HCT116 (cell line): ENCODE results near the gene SPTB. TPM values are rescaled to one million over a fixed set of nuclear protein-coding genes. Genes with fewer than 3 reads are reported as not detected.

Experiments
- ATAC-seq: fragments of 200-7000 bp; cut with Tn5 transposase; 2 replicates; pipeline ENCODE4 v1.9.1; 2020; ENCODE audit warnings: mild to moderate bottlenecking, moderate library complexity
- BruUV-seq: library from RNA; stranded (reverse); fragments of 400-500 nt; replicated peaks from 2 replicates; lab custom pipeline; 2021; lab: Mats Ljungman, UMichigan
- CTCF ChIA-PET: fragments of 300-600 bp; sonication (Branson Sonifier 250); formaldehyde crosslinking; loops from one replicate; lab custom pipeline; 2021; ENCODE audit warnings: antibody characterized with exemption; lab: Charles Lee
- POLR2A ChIA-PET: fragments of 300-600, 350-600 bp; sonication (Branson Sonifier 250); formaldehyde crosslinking; loops from one replicate; lab custom pipeline; 2021; ENCODE audit warnings: antibody characterized with exemption; lab: Charles Lee
- RAD21 ChIA-PET, 2 experiments: fragments of 300-600 bp; sonication (Branson Sonifier 250); formaldehyde crosslinking; loops; one replicate each; lab custom pipeline; 2023; ENCODE audit warnings: low total read pairs in 2 of 2; ENCODE audit not compliant: uncharacterized antibody in 2 of 2, unreplicated experiment in 2 of 2, low non-redundant PET in 1 of 2; lab: Charles Lee
- DNase-seq: peaks from one replicate; pipeline ENCODE4 v3.0.0-alpha.2; 2010; ENCODE audit warnings: low read depth, low spot score
- H2AFZ ChIP-seq: fragments of 200-600 bp; shearing (Covaris generic), sonication (generic); 2 replicates; pipeline ENCODE4 v1.6.1; 2017; ENCODE audit warnings: low read depth, mixed run types, mixed read lengths, antibody characterized with exemption, low read length; ENCODE audit not compliant: poor library complexity, severe bottlenecking
- H3K27ac ChIP-seq: 2 replicates; pipeline ENCODE4 v1.5.1; 2012; ENCODE audit warnings: low read depth, low read length
- H3K27me3 ChIP-seq: fragments of 200-600 bp; sonication (generic); 2 replicates; pipeline ENCODE4 v1.6.1; 2016; ENCODE audit warnings: mixed run types, low read length, mixed read lengths; ENCODE audit not compliant: insufficient read depth
- H3K36me3 ChIP-seq, 2 experiments: fragments of 200-500 bp in 1 of 2; fragments of 200-600 bp in 1 of 2; sonication (Bioruptor generic) in 1 of 2; sonication (generic) in 1 of 2; 2 replicates each; pipeline versions ENCODE4 v1.5.1 to v1.6.1; 2014 to 2016; ENCODE audit warnings: low read length in 2 of 2, inconsistent platforms in 1 of 2, mixed read lengths in 1 of 2, mixed run types in 1 of 2; ENCODE audit not compliant: insufficient read depth in 2 of 2, control insufficient read depth in 1 of 2
- H3K4me1 ChIP-seq, 2 experiments: fragments of 200-600 bp in 1 of 2; sonication (generic) in 1 of 2; 2 replicates each; pipeline versions ENCODE4 v1.5.1 to v1.6.1; 2012 to 2017; ENCODE audit warnings: low read length in 2 of 2, inconsistent platforms in 1 of 2, mild to moderate bottlenecking in 1 of 2, mixed read lengths in 1 of 2, mixed run types in 1 of 2, moderate library complexity in 1 of 2; ENCODE audit not compliant: insufficient read depth in 2 of 2, control insufficient read depth in 1 of 2
- H3K4me2 ChIP-seq: fragments of 200-600 bp; sonication (generic); 2 replicates; pipeline ENCODE4 v1.6.1; 2017; ENCODE audit warnings: mixed run types, low read length, mixed read lengths
- H3K4me3 ChIP-seq, 2 experiments: fragments of 200-600 bp in 1 of 2; sonication (generic) in 1 of 2; replicated peaks in 1 of 2; 2 replicates each; pipeline ENCODE4 v1.5.1; 2011 to 2016; ENCODE audit warnings: low read length in 2 of 2, control low read depth in 1 of 2, low read depth in 1 of 2, mild to moderate bottlenecking in 1 of 2, mixed read lengths in 1 of 2, mixed run types in 1 of 2
- H3K79me2 ChIP-seq: fragments of 200-600 bp; sonication (generic); 2 replicates; pipeline ENCODE4 v1.6.1; 2017; ENCODE audit warnings: mild to moderate bottlenecking, mixed run types, low read length, moderate library complexity, mixed read lengths; ENCODE audit not compliant: insufficient read depth
- H3K9ac ChIP-seq: fragments of 200-600 bp; sonication (generic); 2 replicates; pipeline ENCODE4 v1.6.1; 2016; ENCODE audit warnings: low read length, mixed read lengths
- H3K9me2 ChIP-seq: fragments of 200-600 bp; sonication (generic), shearing (Covaris generic); 2 replicates; pipeline ENCODE4 v1.6.1; 2017; ENCODE audit warnings: mixed run types, mild to moderate bottlenecking, moderate library complexity; ENCODE audit not compliant: insufficient read depth
- H3K9me3 ChIP-seq, 2 experiments: fragments of 200-500 bp in 1 of 2; fragments of 200-600 bp in 1 of 2; sonication (Bioruptor generic) in 1 of 2; sonication (generic) in 1 of 2; 2 replicates each; pipeline ENCODE4 v1.6.1; 2014 to 2017; ENCODE audit warnings: low read length in 2 of 2, mixed read lengths in 2 of 2, inconsistent platforms in 1 of 2, low read depth in 1 of 2, mild to moderate bottlenecking in 1 of 2, mixed run types in 1 of 2, moderate library complexity in 1 of 2; ENCODE audit not compliant: control insufficient read depth in 1 of 2, insufficient read depth in 1 of 2
- H4K20me1 ChIP-seq: fragments of 200-600 bp; sonication (generic), shearing (Covaris generic); 2 replicates; pipeline ENCODE4 v1.6.1; 2017; ENCODE audit warnings: mixed run types, mild to moderate bottlenecking, moderate library complexity; ENCODE audit not compliant: insufficient read depth
- CEBPB ChIP-seq: IDR thresholded peaks from 2 replicates; pipeline ENCODE4 v1.6.1; 2012; ENCODE audit warnings: low read depth
- EGR1 ChIP-seq: IDR thresholded peaks from 2 replicates; pipeline ENCODE4 v1.6.1; 2012; ENCODE audit warnings: low read depth
- ELF1 ChIP-seq: IDR thresholded peaks from 2 replicates; pipeline ENCODE4 v1.6.1; 2012; ENCODE audit warnings: low read depth, borderline replicate concordance
- FOSL1 ChIP-seq: IDR thresholded peaks from 2 replicates; pipeline ENCODE4 v1.6.1; 2012; ENCODE audit warnings: low read depth
- JUND ChIP-seq: IDR thresholded peaks from 2 replicates; pipeline ENCODE4 v1.6.1; 2012
- POLR2A ChIP-seq: IDR thresholded peaks from 2 replicates; pipeline ENCODE4 v1.7.0; 2011; ENCODE audit warnings: borderline replicate concordance; ENCODE audit not compliant: insufficient read depth, insufficient read length; ENCODE audit errors: extremely low read depth
- POLR2AphosphoS5 ChIP-seq: IDR thresholded peaks from 2 replicates; pipeline ENCODE4 v1.6.1; 2011; ENCODE audit warnings: mild to moderate bottlenecking, low read depth, low read length, moderate library complexity
- RAD21 ChIP-seq: IDR thresholded peaks from 2 replicates; pipeline ENCODE4 v1.6.1; 2012; ENCODE audit warnings: low read depth, mild to moderate bottlenecking
- SIN3A ChIP-seq: IDR thresholded peaks from 2 replicates; pipeline ENCODE4 v1.6.1; 2012; ENCODE audit warnings: low read depth
- SP1 ChIP-seq: IDR thresholded peaks from 2 replicates; pipeline ENCODE4 v1.6.1; 2012; ENCODE audit warnings: low read depth
- TCF7L2 ChIP-seq: IDR thresholded peaks from 2 replicates; pipeline ENCODE4 v1.7.0; 2011; ENCODE audit warnings: borderline replicate concordance, inconsistent platforms; ENCODE audit not compliant: insufficient read depth, insufficient read length; ENCODE audit errors: extremely low read depth
- YY1 ChIP-seq: IDR thresholded peaks from 2 replicates; pipeline ENCODE4 v1.6.1; 2011; ENCODE audit warnings: low read length, low read depth, moderate library complexity, mild to moderate bottlenecking; ENCODE audit not compliant: insufficient replicate concordance; ENCODE audit errors: extremely low read depth
- ZFX ChIP-seq: fragments of 450-650 bp; IDR thresholded peaks from 2 replicates; pipeline ENCODE4 v1.6.1; 2017
- ZNF274 ChIP-seq: fragments of 200-500 bp; sonication (Bioruptor generic); IDR thresholded peaks from 2 replicates; pipeline ENCODE4 v1.6.1; 2014; ENCODE audit warnings: mild to moderate bottlenecking, low read depth, low read length, inconsistent platforms
- intact Hi-C: fragments of 100-400 bp; cut with micrococcal nuclease; formaldehyde crosslinking; loops from 2 replicates; pipeline ENCODE4 v1.10.0; 2022
- total RNA-seq: library from RNA; stranded (reverse); gene quantifications from one replicate; pipeline ENCODE4 v1.2.1, GENCODE V29; 2021; ENCODE audit not compliant: unreplicated experiment
- TF ChIP-seq, protein P1 (sequence below): IDR thresholded peaks from 2 replicates; pipeline ENCODE4 v1.6.1; 2012
- TF ChIP-seq, protein P2 (sequence below): IDR thresholded peaks from 2 replicates; pipeline ENCODE4 v1.6.1; 2012
- TF ChIP-seq, protein P3 (sequence below), 3 experiments: fragments of 200-600 bp in 1 of 3; sonication (generic) in 1 of 3; IDR thresholded peaks in 2 of 3; conservative IDR thresholded peaks in 1 of 3; 2 replicates each; pipeline ENCODE4 v1.5.1; 2012 to 2017; ENCODE audit warnings: low read depth in 2 of 3, low read length in 2 of 3, antibody characterized with exemption in 1 of 3, borderline replicate concordance in 1 of 3, control low read depth in 1 of 3, mild to moderate bottlenecking in 1 of 3, mixed read lengths in 1 of 3, mixed run types in 1 of 3, moderate library complexity in 1 of 3; ENCODE audit not compliant: insufficient read depth in 1 of 3
- TF ChIP-seq, protein P4 (sequence below): IDR thresholded peaks from 2 replicates; pipeline ENCODE4 v1.6.1; 2011; ENCODE audit warnings: mild to moderate bottlenecking, low read length, moderate library complexity; ENCODE audit not compliant: insufficient replicate concordance; ENCODE audit errors: extremely low read depth

The SPTB gene
- total RNA-seq, 1 experiment from 2014 or later, result 4.2 TPM

DNA sequence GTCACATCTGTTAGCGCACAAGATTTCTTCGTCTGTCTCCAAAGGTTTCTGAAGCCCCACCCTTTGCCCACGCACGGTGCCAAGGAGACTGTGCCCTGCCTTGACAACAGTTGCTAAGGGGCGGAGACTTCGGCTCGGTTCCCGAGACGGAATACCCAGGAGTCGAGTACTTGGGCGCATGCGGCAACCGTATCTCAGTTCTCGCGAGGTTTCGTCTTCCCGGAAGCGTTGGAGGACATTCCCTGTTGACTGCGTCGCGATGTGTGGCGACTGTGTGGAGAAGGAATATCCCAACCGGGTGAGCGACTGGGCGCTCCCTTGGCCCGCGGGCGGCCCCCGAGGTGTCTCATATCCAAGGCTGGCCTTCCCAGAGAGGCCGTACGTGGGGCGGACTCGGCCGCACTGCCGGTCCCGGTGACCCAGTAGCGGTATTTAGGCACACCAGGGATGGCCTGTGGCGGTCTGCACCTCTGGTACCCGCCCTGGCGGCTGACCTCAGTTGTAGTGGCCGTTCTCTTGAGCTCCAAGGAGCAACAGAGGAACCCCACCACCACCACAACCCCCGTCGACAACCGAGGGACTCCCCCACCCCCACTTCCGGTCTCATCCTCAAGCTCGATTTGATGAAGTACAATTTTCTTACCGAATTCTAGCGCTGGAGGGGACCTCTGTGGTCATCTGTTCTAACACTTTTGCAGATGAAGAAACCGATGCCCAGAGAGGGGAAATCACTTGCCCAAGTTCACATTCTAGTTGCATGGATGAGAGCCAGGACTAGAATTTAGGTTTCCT is 34.7 kb upstream of the SPTB start, which contains the start of gene CHURC1:
CHURC1 (plus strand) TSS at position 219 of the 792 bp plus-strand sequence; CDS start at position 260, 41 bp downstream.
- peak within 1 kb of the TSS; percentile 98 for H2AFZ ChIP-seq
- no peaks in the 10 kb centered on the region for H3K9me2 ChIP-seq
- POLR2A ChIA-PET, result interaction anchor here (0.7 to 1.6 kb wide), 3 partner anchors 9 to 22 kb away, joined by 3 to 5 read pairs (median 4); no protein-coding TSS in a partner anchor
- no peaks in the 10 kb centered on the region for H3K27me3 ChIP-seq
- RAD21 ChIA-PET, result no interaction called here
- H3K4me2 ChIP-seq, result peak within 1 kb of the TSS; percentile 96
- no peaks in the 10 kb centered on the region for H3K9me3 ChIP-seq
- peak within 1 kb of the TSS; percentile 79 for H3K27ac ChIP-seq
- intact Hi-C loops, result loop anchor here (5.0 kb wide), 2 partner anchors 112 to 242 kb away; no protein-coding TSS in a partner anchor
- H3K4me1 ChIP-seq, result peaks cover 8 to 16% of the 10 kb centered on the region in 2 experiments; a peak in 3 of 4 replicates
- H3K4me3 ChIP-seq, result peak within 1 kb of the TSS; percentile 81 to 97
- BruUV-seq, result no TSS peak
- ATAC-seq (peak; percentile 98), DNase-seq (peak; percentile 98)
- CTCF ChIA-PET, result interaction anchor here (0.6 kb wide), 1 partner anchor 150 kb away, joined by 3 read pairs; no protein-coding TSS in a partner anchor
- peak within 1 kb of the TSS; percentile 93 for H3K9ac ChIP-seq
- H4K20me1 ChIP-seq, result no peaks in the 10 kb centered on the region
- H3K79me2 ChIP-seq, result peaks cover 51% of the 10 kb centered on the region
- H3K36me3 ChIP-seq, result no peaks in the 10 kb centered on the region
- TF ChIP-seq ZFX, result peak; percentile 60
- TF ChIP-seq RAD21, result no peak
- TF ChIP-seq SP1, result peak; percentile 45; the same call in 1 of the 2 replicates
- no peak for TF ChIP-seq CEBPB
- TF ChIP-seq ELF1, result peak; percentile 92
- peak; percentile 61; the same call in 1 of the 2 replicates for TF ChIP-seq SIN3A
- TF ChIP-seq, protein P1, sequence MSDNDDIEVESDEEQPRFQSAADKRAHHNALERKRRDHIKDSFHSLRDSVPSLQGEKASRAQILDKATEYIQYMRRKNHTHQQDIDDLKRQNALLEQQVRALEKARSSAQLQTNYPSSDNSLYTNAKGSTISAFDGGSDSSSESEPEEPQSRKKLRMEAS, result peak; percentile 53; the same call in 1 of the 2 replicates
- no peak for TF ChIP-seq ZNF274
- TF ChIP-seq, protein P2, sequence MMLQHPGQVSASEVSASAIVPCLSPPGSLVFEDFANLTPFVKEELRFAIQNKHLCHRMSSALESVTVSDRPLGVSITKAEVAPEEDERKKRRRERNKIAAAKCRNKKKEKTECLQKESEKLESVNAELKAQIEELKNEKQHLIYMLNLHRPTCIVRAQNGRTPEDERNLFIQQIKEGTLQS, result no peak
- TF ChIP-seq, protein P3, sequence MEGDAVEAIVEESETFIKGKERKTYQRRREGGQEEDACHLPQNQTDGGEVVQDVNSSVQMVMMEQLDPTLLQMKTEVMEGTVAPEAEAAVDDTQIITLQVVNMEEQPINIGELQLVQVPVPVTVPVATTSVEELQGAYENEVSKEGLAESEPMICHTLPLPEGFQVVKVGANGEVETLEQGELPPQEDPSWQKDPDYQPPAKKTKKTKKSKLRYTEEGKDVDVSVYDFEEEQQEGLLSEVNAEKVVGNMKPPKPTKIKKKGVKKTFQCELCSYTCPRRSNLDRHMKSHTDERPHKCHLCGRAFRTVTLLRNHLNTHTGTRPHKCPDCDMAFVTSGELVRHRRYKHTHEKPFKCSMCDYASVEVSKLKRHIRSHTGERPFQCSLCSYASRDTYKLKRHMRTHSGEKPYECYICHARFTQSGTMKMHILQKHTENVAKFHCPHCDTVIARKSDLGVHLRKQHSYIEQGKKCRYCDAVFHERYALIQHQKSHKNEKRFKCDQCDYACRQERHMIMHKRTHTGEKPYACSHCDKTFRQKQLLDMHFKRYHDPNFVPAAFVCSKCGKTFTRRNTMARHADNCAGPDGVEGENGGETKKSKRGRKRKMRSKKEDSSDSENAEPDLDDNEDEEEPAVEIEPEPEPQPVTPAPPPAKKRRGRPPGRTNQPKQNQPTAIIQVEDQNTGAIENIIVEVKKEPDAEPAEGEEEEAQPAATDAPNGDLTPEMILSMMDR (IDR thresholded peaks at IDR 0.05 in 2 of 3, conservative IDR thresholded peaks at IDR 0.05 in 1 of 3; ENCODE audit: borderline replicate concordance in 1 of 3, insufficient read depth in 1 of 3, low read depth in 2 of 3, low read length in 2 of 3), result no peak
- peak; percentile 71 for TF ChIP-seq POLR2A
- no peak for TF ChIP-seq JUND
- TF ChIP-seq FOSL1, result no peak
- TF ChIP-seq POLR2AphosphoS5, result peak; percentile 96
- peak; percentile 92 for TF ChIP-seq EGR1
- TF ChIP-seq, protein P4, sequence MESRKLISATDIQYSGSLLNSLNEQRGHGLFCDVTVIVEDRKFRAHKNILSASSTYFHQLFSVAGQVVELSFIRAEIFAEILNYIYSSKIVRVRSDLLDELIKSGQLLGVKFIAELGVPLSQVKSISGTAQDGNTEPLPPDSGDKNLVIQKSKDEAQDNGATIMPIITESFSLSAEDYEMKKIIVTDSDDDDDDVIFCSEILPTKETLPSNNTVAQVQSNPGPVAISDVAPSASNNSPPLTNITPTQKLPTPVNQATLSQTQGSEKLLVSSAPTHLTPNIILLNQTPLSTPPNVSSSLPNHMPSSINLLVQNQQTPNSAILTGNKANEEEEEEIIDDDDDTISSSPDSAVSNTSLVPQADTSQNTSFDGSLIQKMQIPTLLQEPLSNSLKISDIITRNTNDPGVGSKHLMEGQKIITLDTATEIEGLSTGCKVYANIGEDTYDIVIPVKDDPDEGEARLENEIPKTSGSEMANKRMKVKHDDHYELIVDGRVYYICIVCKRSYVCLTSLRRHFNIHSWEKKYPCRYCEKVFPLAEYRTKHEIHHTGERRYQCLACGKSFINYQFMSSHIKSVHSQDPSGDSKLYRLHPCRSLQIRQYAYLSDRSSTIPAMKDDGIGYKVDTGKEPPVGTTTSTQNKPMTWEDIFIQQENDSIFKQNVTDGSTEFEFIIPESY, result peak; percentile 96
- TF ChIP-seq YY1, result peak; percentile 27
- TF ChIP-seq TCF7L2, result no peak
